Eye (tissue), 1 donor: Measurements from ENCODE around the gene AAMDC.
"Not testable (repeated sequence)": the region's sequence is repeated elsewhere in the genome, so short reads cannot be mapped to it uniquely, and the experiment has no call there.

ENCODE experiments used
- DNase-seq: peaks from one replicate; pipeline ENCODE4 v3.0.0-alpha.2; 2015

The AAMDC gene

GRCh38 chr11:77889045-77889444 is 68.1 kb downstream of the AAMDC start:
- not testable (repeated sequence) for DNase-seq

DNA sequence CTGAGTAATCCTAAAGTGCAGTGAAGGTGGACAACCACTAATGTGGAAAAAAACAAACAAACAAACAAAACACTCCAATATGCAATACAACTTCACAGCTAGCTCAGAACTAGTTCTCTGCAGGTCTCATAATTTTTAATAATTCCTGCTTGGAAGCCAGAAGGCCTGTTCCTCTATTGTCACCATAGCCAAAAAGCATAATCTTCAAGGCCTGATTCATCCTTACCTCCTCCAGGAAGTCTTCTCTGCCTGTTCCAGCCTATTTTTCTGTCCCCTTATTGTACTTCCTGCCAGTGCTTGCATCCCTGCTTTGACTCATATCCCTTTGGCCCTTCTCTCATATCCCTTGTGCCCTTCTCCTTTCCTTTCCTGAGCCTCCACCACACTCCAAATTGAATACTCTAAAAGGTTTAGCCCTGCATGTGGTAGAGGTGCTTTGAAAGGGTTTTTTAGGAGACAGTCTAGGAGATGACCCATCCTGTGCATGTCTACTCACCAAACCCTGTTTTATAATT is 69.2 kb downstream of the AAMDC start:
- DNase-seq, result not testable (repeated sequence)

DNA sequence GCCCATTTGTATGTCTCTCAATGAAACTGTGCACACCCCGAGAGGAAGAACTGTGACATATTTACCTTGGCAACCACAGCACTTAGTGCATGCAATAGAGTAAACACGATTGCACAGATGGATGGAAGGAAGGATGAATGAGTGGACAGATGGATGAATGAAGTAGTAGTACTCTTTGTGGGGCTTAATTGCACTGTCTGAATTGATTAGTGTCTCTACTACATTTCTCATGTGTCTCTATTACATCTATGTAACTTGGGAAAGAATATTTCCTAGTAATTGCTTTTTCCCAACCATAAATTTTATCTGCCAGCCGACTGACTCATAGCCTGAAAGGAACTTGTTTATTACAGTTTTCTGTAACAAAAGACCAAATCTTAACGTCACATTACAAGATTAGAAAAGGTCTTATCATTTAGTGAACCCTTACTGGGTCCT is 69.7 kb downstream of the AAMDC start:
- not testable (repeated sequence) for DNase-seq

DNA sequence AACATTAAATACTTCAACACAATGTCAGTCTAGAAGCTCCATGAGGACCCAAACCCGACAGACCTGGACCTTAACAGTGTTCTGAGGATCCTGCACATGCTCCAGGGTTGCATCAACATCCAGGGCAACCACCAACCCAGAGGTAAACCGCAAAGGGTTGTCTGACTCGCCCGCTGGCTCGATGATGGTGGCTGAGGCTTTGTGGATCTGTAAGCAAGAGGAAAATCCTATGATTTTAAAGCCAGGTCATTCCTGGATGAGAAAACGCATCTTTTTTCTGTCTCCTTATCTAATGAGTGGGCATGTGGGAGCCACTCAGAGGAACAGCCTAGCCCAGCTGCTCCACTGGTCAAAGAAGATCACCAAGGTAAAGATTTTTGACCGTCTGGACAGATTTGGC is 70.3 kb downstream of the AAMDC start:
- DNase-seq, result not testable (repeated sequence)

GRCh38 chr11:77891703-77892102 is 70.8 kb downstream of the AAMDC start:
- DNase-seq, result not testable (repeated sequence)

GRCh38 chr11:77894949-77895348 is 74.0 kb downstream of the AAMDC start:
- not testable (repeated sequence) for DNase-seq

DNA sequence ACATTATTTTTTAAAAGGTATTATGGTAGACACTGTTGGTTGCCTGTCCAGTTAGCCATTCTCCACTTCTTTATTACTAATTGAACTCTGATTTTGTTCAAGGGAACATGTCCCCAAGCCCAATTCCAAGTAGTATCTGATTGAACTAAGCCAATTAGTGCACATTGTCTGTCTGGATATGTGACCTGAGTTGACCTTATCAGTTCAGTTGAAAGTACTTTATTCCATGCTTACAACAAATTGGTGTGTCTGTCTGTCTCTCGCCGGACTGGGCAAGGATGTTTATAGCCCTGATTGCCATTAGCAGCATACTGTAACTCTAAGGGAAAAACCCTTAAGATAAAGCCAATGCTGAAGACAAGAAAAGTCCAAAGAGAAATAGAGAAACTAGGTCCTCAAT is 87.9 kb downstream of the AAMDC start:
- no peak for DNase-seq

GRCh38 chr11:77909277-77909676 is 88.3 kb downstream of the AAMDC start:
- DNase-seq, result no peak

DNA sequence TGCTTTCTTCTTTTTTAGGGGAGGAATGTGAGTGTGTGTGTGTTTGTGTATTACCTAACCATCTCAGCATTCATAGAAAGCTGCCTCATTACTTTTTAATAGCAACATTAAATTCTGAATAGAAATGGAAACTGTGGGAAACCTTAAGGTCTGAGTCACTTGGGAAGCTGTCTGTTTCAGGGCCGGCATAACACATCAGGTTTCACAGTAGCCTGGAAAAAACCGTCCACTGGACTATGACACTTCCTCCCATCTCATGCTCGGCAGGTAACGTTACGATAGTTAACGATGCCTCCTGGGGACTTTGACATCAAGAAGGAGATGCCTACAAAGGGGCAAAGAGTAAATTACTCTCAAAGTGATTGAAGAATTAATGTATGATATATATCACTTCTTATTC is 89.9 kb downstream of the AAMDC start:
- DNase-seq, result not testable (repeated sequence)

- DNase-seq, result not testable (repeated sequence)
These were observed 92.8 kb downstream of the AAMDC start for GRCh38 chr11:77913608-77914306.

GRCh38 chr11:77914307-77914791 is 93.4 kb downstream of the AAMDC start:
- DNase-seq, result peak; percentile 43

GRCh38 chr11:77917713-77918112 is 96.8 kb downstream of the AAMDC start:
- DNase-seq, result not testable (repeated sequence)
